Mucosa of descending colon (tissue), 3 donors: ENCODE results near the gene ARPC1A. TPM values are rescaled to one million over a fixed set of nuclear protein-coding genes. Genes with fewer than 3 reads are reported as not detected.
A peak's percentile ranks its signal among the peaks of the same experiment; 100 is the strongest.

Experiments
- ATAC-seq: fragments of 200-7000 bp; cut with Tn5 transposase; one replicate; pipeline ENCODE4 v1.9.1; 2020; ENCODE audit warnings: mild to moderate bottlenecking, moderate library complexity
- DNase-seq, 3 donors: peaks; one replicate each; pipeline ENCODE4 v3.0.0-alpha.2; 2020
- H3K36me3 ChIP-seq: fragments of 200-600 bp; one replicate; pipeline ENCODE4 v1.8.0; 2021; ENCODE audit warnings: low read depth, mild to moderate bottlenecking
- H3K4me1 ChIP-seq: fragments of 200-600 bp; one replicate; pipeline ENCODE4 v1.8.0; 2021; ENCODE audit warnings: low read depth, mild to moderate bottlenecking
- H3K4me3 ChIP-seq: fragments of 200-600 bp; one replicate; pipeline ENCODE4 v1.8.0; 2021; ENCODE audit warnings: mild to moderate bottlenecking
- H3K9me3 ChIP-seq: fragments of 200-600 bp; one replicate; pipeline ENCODE4 v1.8.0; 2021; ENCODE audit warnings: mild to moderate bottlenecking
- CTCF ChIP-seq: fragments of 200-600 bp; IDR thresholded peaks from one replicate; pipeline ENCODE4 v1.8.0; 2022; ENCODE audit warnings: antibody characterized with exemption, mild to moderate bottlenecking
- intact Hi-C, 2 donors: fragments of 100-400 bp; cut with DNase I in 1 of 2; cut with micrococcal nuclease in 1 of 2; formaldehyde crosslinking; loops; one replicate each; pipeline versions ENCODE4 v1.11.0 to v1.11.1; 2022; cut with DNase I, micrococcal nuclease
- total RNA-seq, 3 donors: library from RNA; stranded (reverse); fragmentation: NEBNext Ultra II Directional in 2 of 3; extraction: Animal tissue kit (Norgen Biotek cat#: 25700) in 2 of 3; gene quantifications; one replicate each; pipeline versions ENCODE4 v1.2.1 to v1.2.4, GENCODE V29; 2021 to 2023
- donor health status: DM: no; HTN: no; CAD: no; lungs with moderate emphysema.
- donor health status: DM: no; HTN: no; CAD: no.
- donor health status: DM: no; HTN: yes; CAD: no.

ARPC1A gene
- total RNA-seq, 3 donors from 2014 or later, result 142 to 158 (median 157) TPM

- H3K4me3 ChIP-seq, result no peak overlapping the region
- DNase-seq (peak in 1 of 3 donors; percentile 25), ATAC-seq (peak; percentile 93)
- no peak for TF ChIP-seq CTCF
- intact Hi-C loops, result no loop called here
- no peaks in the 10 kb centered on the region for H3K4me1 ChIP-seq
- H3K9me3 ChIP-seq, result no peaks in the 10 kb centered on the region
- no peaks in the 10 kb centered on the region for H3K36me3 ChIP-seq
Measured at GRCh38 chr7:99290980-99291607, 34.6 kb upstream of the ARPC1A start.

- H3K4me3 ChIP-seq, result no peak overlapping the region
- DNase-seq (no peak), ATAC-seq (no peak)
- TF ChIP-seq CTCF, result no peak
- H3K36me3 ChIP-seq, result no peaks in the 10 kb centered on the region
- H3K4me1 ChIP-seq, result no peaks in the 10 kb centered on the region
- H3K9me3 ChIP-seq, result no peaks in the 10 kb centered on the region
- intact Hi-C loops, result no loop called here
Measured at GRCh38 chr7:99292127-99292526, 33.6 kb upstream of the ARPC1A start.

- no peaks in the 10 kb centered on the region for H3K36me3 ChIP-seq
- no peak for TF ChIP-seq CTCF
- no peaks in the 10 kb centered on the region for H3K4me1 ChIP-seq
- no peak overlapping the region for H3K4me3 ChIP-seq
- DNase-seq (no peak), ATAC-seq (no peak)
- no peaks in the 10 kb centered on the region for H3K9me3 ChIP-seq
- intact Hi-C loops, result no loop called here
Measured at GRCh38 chr7:99293167-99293566, 32.5 kb upstream of the ARPC1A start.

GRCh38 chr7:99293650-99294049, 32.0 kb upstream of the ARPC1A start:
- DNase-seq, result no peak
- Histone ChIP-seq H3K9me3 (no peaks in the 10 kb centered on the region), H3K4me1 (no peaks in the 10 kb centered on the region), H3K4me3 (no peak overlapping the region), H3K36me3 (no peaks in the 10 kb centered on the region)
- no peak for ATAC-seq
- intact Hi-C loops, result no loop called here
- no peak for TF ChIP-seq CTCF

- intact Hi-C loops, result no loop called here
- Histone ChIP-seq H3K4me1 (no peaks in the 10 kb centered on the region), H3K36me3 (no peaks in the 10 kb centered on the region), H3K4me3 (no peak overlapping the region), H3K9me3 (no peaks in the 10 kb centered on the region)
- ATAC-seq, result no peak
- no peak for TF ChIP-seq CTCF
- no peak for DNase-seq
Measured at GRCh38 chr7:99296471-99296870, 29.2 kb upstream of the ARPC1A start.

- H3K4me3 ChIP-seq, result no peak overlapping the region
- TF ChIP-seq CTCF, result no peak
- H3K36me3 ChIP-seq, result no peaks in the 10 kb centered on the region
- intact Hi-C loops, result no loop called here
- no peak for DNase-seq
- no peaks in the 10 kb centered on the region for H3K4me1 ChIP-seq
- no peak for ATAC-seq
- no peaks in the 10 kb centered on the region for H3K9me3 ChIP-seq
Measured at GRCh38 chr7:99301496-99301895, 24.2 kb upstream of the ARPC1A start.
